ENCODE results near the gene POLA2.

DNA sequence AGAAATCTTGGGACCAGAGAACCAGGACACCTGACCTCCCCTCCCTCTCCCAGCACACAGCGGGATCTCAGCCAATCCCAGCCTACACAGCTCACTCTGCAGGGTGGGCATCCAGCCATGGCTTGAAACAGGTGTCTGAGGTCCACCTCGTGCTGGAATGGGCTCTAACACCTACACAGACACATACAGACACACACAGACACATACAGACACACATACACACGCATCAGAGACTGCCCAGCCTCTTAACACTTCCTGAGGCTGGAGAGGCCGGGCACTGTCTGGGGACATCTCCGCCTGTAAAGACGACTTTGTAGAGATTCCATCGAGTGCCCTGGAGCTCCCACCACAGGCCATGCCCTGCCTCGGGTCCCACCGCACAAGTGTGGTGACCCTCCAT, 43.3 kb upstream of the POLA2 start:
- no peak for TF ChIP-seq CREB3 (tag; conservative IDR thresholded peaks at IDR 0.05; ENCODE audit: low read depth)
- no peak for TF ChIP-seq KAT7 (CRISPR knock-in tag; IDR thresholded peaks at IDR 0.05; ENCODE audit: borderline replicate concordance)
- TF ChIP-seq, protein P1, sequence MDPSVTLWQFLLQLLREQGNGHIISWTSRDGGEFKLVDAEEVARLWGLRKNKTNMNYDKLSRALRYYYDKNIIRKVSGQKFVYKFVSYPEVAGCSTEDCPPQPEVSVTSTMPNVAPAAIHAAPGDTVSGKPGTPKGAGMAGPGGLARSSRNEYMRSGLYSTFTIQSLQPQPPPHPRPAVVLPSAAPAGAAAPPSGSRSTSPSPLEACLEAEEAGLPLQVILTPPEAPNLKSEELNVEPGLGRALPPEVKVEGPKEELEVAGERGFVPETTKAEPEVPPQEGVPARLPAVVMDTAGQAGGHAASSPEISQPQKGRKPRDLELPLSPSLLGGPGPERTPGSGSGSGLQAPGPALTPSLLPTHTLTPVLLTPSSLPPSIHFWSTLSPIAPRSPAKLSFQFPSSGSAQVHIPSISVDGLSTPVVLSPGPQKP (CRISPR knock-in tag; IDR thresholded peaks at IDR 0.05) = no peak
- TF ChIP-seq BRD4 (IDR thresholded peaks at IDR 0.05) = no peak
- no peak for TF ChIP-seq CHD1 (IDR thresholded peaks at IDR 0.05; ENCODE audit: low read length)
- no peak for TF ChIP-seq EP300 (IDR thresholded peaks at IDR 0.05; ENCODE audit: low read length)
- no peak for TF ChIP-seq DMBX1 (CRISPR knock-in tag; IDR thresholded peaks at IDR 0.05; ENCODE audit: borderline replicate concordance)
- TF ChIP-seq CTCF (IDR thresholded peaks at IDR 0.05 in 2 of 3, conservative IDR thresholded peaks at IDR 0.05 in 1 of 3; ENCODE audit: insufficient read depth in 2 of 3, low read depth in 1 of 3, low read length in 3 of 3) = no peak
- TF ChIP-seq RBBP5 (IDR thresholded peaks at IDR 0.05; ENCODE audit: borderline replicate concordance, insufficient read depth, low read length, poor library complexity, severe bottlenecking) = no peak
- no peak for TF ChIP-seq BRF1 (IDR thresholded peaks at IDR 0.05; ENCODE audit: borderline replicate concordance, extremely low read depth, insufficient read length)
- TF ChIP-seq FOXA1 (IDR thresholded peaks at IDR 0.05; ENCODE audit: borderline replicate concordance) = no peak
- no peak for TF ChIP-seq CBX5 (IDR thresholded peaks at IDR 0.05; ENCODE audit: borderline replicate concordance, low read depth)
- no peak for TF ChIP-seq POLR2AphosphoS5 (IDR thresholded peaks at IDR 0.05; ENCODE audit: control insufficient read depth, insufficient read depth, low read depth, low read length)
- no peak for TF ChIP-seq FOS (IDR thresholded peaks at IDR 0.05; ENCODE audit: extremely low read depth, insufficient read length)
